NCI-H2029 (cell line): Measurements from ENCODE around the gene MOB1A.
A peak's percentile ranks its signal among the peaks of the same experiment; 100 is the strongest.
"Not testable (repeated sequence)": the region's sequence is repeated elsewhere in the genome, so short reads cannot be mapped to it uniquely, and the experiment has no call there.

Source experiments
- DNase-seq: peaks from one replicate; lab custom pipeline; 2025; lab: John Stamatoyannopoulos, UW

Gene MOB1A

DNA sequence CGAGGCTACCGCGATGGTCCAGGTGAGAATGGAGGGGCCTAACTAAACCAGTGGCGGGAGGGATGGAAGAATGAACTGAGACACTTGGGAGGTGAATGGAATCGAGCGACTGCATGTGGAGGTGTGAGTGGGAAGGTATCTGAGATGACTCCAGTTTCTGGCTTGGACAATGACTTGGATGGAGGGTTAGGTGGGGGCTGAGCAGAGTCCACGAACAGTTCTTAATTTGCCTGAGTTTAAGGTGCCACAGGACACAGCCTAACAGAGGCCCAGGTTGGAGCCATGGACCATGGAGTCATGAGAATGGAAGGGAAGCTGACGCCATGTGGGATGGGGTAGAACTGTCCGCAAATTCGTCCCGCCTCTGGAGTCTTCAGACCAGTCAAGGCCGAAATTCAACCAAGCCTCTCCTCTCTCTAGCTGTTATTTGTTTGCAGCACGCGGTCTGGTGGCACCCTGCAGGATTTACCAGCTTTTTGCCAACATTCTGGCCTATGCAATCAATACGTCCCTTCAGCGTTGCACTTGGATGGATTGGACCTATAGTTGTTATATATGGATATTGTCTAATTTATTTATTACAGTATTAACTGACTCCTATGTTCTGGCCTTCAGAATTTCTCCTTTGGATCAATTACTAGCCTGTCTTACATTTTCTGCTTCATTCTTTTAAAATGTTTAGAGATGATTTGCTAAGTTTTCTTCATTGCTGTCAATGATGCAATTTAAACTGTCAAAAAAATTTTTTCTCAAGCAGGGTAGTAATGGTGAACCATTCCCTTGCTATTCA lies 30.0 kb downstream of the MOB1A start:
- DNase-seq, result no peak

GRCh38 chr2:74147727-74148456 lies 30.8 kb downstream of the MOB1A start, which contains the start of gene BOLA3:
TSS of gene BOLA3 (minus strand) at chr2:74147912. CDS start at chr2:74147874, 38 bp downstream.
- DNase-seq, result peak; percentile 66

DNA sequence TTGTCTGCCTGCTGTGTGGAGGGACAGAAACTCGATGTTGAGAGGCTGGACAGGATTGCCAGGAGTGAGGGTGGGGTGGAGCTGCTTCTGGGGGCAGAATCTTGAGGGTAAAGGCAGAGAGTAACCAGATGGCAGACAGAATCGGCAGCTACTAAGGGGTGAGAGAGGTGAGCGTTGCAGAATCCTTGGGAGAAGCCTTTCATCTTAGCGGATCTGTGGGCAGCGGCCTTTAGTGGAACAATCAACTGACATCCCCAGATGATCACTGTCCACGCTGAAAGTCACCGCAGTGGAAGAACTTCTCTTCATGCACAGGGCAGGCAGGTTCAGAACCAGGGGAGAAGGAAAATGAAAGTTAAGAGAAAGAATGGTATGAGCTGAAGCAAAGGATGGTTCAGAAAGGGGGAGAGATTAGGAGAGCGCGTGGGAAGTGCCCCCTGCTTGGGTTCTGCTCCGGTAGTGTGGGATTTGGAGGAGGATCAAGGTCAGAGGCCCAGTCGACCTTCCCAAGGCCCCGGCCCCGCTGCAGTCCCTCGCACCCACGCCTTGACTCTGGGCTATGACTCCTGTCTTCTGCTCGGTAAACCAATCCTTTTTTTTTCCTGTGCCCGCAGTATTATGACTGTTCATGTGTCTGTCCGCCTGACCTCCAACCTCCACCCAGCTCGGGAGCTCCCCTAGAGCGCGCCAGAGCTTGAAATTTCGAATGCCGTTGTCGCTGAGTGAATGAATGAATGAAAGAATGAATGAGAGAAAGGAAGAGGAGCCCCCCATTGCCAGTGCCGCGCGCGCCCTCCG lies 31.6 kb downstream of the MOB1A start:
- DNase-seq, result no peak

- DNase-seq, result no peak
Observed at GRCh38 chr2:74142340-74142739, 36.3 kb downstream of the MOB1A start.

GRCh38 chr2:74138600-74139323 lies 39.9 kb downstream of the MOB1A start:
- DNase-seq, result no peak

DNA sequence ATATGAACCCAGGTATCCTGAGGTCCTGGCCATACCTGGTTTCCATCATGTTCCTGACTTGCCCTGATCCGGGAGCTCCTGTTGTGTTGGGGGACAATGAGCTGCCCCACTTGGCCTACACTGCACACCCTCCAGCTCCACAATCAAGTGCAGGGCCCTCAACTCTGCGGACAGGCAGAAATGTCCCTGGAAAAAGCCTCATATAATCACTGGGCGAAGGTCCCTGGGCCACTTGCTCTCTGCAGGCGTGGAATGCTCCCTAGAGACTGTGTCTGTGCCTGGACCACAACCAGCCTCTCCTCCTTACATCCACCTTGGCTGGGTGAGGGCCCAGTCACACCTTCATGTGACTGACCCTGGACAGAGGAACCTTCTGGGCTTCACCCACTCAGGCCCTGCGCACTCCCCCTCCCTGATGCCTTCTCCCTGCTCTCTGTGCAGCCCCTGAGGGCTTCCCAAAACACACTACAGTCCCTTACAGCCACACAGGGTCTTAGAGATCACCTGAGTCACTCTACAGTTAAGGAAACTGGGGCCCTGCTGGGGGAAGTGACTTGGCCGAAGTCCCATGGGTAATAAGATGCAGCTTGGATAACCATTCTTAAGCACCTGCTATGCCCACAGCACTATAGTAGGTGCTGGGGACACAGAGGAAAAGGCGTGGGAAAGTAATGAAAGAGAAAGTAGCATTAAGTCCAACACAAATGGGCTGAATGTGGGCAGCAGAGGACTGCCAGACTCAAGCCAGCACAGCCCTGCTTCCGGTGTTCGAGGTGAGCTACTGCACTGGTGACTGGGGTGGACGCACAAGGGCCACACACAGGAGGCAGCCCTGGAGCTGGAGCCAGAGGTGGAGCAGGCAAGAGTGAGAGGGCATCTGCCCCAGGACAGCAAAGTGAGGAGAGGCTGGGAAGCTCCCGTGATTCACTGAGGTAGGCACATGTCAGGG lies 40.8 kb downstream of the MOB1A start:
- no peak for DNase-seq

DNA sequence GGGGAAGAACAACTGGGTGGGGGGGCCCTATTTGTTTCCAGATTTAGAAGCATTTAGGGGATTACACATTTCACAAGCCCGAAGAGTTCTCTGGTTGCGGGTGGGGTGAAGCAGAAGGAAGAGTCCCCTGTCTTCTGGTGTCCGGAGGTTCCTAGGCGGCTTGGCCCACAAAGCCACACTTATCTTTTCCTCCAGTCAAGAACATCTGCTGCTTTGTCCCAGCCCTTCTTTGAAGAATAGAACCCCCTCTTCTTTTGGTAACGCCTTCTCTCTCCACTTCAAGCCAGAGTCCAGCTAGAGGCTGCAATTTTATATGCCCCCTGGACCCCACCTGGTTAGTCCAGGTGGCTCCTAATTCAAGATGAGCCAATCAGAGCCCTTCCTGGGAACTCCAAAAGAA lies 46.8 kb downstream of the MOB1A start:
- no peak for DNase-seq

- DNase-seq, result no peak
Observed at GRCh38 chr2:74130211-74130995, 48.3 kb downstream of the MOB1A start.

GRCh38 chr2:74128206-74128605 lies 50.5 kb downstream of the MOB1A start:
- no peak for DNase-seq

DNA sequence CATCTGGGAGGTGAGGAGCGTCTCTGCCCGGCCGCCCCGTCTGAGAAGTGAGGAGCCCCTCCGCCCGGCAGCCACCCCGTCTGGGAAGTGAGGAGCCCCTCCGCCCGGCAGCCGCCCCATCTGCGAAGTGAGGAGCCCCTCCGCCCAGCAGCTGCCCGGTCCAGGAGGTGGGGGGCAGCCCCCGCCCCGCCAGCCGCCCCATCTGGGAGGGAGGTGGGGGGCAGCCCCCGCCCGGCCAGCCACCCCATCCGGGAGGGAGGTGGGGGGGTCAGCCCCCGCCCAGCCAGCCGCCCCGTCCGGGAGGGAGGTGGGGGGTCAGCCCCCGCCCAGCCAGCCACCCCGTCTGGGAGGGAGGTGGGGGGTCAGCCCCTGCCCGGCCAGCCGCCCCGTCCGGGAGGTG lies 54.7 kb downstream of the MOB1A start:
- DNase-seq, result not testable (repeated sequence)

GRCh38 chr2:74121846-74122245 lies 56.8 kb downstream of the MOB1A start:
- DNase-seq, result not testable (repeated sequence)

DNA sequence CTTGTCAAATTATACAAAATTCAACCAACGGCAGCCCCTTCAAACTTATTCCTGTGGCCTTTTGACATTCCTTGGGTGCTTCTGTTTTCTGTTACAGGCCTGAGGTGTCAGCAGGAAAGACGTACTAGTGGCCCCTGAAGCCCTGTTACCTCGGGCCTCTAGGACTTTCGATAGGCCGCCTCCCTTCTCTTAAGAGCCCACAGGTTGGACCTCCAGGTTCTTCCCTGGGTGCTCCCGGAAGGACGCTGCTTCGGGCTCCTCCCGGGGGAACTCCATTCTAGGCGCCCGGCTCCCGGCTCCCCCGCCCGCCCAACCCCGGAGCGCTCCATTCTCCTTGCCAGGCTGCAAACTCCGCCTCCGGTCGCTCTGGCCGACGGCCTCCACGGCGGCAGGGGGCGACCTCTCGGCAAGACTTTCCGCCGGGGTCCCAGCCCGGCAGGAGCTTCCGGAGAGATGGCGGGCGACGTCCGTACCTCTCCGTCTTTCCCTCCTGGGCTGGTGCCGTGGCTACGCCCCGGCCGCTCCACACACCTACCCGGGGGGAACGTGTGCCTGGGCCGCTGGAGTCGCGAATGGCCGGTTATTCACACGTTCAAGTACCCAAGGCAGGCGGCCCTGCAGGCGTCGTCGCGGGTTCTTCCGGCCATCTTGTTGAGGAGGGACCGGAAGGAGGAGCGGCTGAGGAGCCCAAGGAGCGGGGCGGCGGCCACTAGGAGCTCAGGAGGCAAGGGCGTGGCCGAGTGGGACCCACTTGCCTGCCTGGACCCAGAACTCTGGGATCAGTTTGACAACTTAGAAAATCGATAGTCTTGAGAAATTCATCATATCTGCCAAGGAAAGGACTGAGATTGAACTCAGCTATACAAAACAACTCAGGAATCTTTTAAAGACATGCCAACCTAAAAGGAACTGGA lies 58.5 kb downstream of the MOB1A start:
- DNase-seq, result peak; percentile 74

- DNase-seq, result no peak
Observed at GRCh38 chr2:74119339-74119738, 59.3 kb downstream of the MOB1A start.

DNA sequence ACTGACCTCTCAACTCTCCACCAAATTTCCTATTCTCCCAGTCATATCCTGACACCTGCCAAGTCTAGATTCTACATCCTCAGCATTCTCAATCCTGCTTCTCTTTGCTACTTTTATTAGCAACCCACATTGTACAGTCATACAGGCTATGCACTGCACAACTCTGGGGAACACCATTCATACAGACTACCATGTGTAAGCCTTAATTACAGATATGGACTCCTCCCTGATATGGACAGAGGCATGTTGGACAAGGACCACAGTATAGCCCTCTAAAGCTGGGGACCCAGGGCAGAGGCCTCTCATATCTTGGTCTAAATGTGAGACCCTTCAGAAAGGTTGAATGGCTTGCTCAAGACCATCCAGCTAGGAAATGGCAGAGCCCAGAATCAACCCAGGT lies 67.3 kb downstream of the MOB1A start:
- no peak for DNase-seq

- no peak for DNase-seq
Observed at GRCh38 chr2:74110537-74110936, 68.1 kb downstream of the MOB1A start.

DNA sequence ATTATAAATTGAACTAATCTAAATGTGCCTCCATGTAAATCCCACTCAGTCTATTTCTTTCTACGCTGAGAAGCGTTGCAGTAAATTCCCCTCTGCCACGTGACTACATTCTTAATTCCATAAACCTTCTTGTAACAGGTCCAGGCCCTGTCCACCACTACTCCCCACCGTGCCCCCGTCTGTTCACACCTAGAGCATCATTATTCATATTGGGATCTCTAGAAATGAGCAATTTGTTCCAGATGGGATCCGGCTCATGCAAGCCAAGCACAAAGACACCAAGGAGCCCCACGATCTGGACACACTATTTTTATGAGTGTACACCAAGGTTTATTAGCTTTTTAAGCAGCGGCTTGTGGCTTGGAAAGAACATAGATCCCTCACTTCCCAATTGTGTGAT lies 69.1 kb downstream of the MOB1A start:
- DNase-seq, result no peak

GRCh38 chr2:74107071-74107470 lies 71.6 kb downstream of the MOB1A start:
- DNase-seq, result no peak

- no peak for DNase-seq
Observed at GRCh38 chr2:74105413-74105812, 73.3 kb downstream of the MOB1A start.

- DNase-seq, result no peak
Observed at GRCh38 chr2:74104839-74105238, 73.8 kb downstream of the MOB1A start.
